Gastrocnemius medialis (tissue), 4 donors: Measurements from ENCODE around the gene SHB. TPM values are rescaled to one million over a fixed set of nuclear protein-coding genes. Genes with fewer than 3 reads are reported as not detected.
"Not testable (repeated sequence)": the region's sequence is repeated elsewhere in the genome, so short reads cannot be mapped to it uniquely, and the experiment has no call there.

ENCODE experiments used
- ATAC-seq, 2 donors: fragments of 150-250 bp; one replicate each; pipeline ENCODE4 v1.9.1; 2016
- DNase-seq, 2 donors: peaks; one replicate each; pipeline ENCODE4 v3.0.0-alpha.2; 2019
- H3K27ac ChIP-seq, 4 donors: fragments of 200-600 bp; sonication (generic); 1 replicate in 1 of 4; 2 replicates in 3 of 4; pipeline ENCODE4 v1.5.1; 2016 to 2018; ENCODE audit warnings: mild to moderate bottlenecking in 2 of 4, moderate library complexity in 1 of 4
- H3K27me3 ChIP-seq, 3 donors: fragments of 200-600 bp; sonication (generic) in 2 of 3; 1 replicate in 1 of 3; 2 replicates in 2 of 3; pipeline versions ENCODE4 v1.5.1 to v1.6.0; 2016 to 2019; ENCODE audit warnings: mild to moderate bottlenecking in 1 of 3, moderate library complexity in 1 of 3
- H3K36me3 ChIP-seq, 2 donors: fragments of 200-600 bp; sonication (generic) in 1 of 2; one replicate each; pipeline ENCODE4 v1.5.1; 2017 to 2018
- H3K4me1 ChIP-seq, 2 donors: fragments of 200-600 bp; sonication (generic) in 1 of 2; one replicate each; pipeline ENCODE4 v1.5.1; 2016 to 2017; ENCODE audit warnings: mild to moderate bottlenecking in 2 of 2
- H3K4me3 ChIP-seq, 4 donors: fragments of 200-600 bp; sonication (generic) in 3 of 4; 1 replicate in 1 of 4; 2 replicates in 3 of 4; pipeline ENCODE4 v1.5.1; 2016 to 2019; ENCODE audit warnings: mild to moderate bottlenecking in 2 of 4
- H3K9me3 ChIP-seq, 3 donors: fragments of 200-600 bp; sonication (generic) in 2 of 3; 1 replicate in 1 of 3; 2 replicates in 2 of 3; pipeline ENCODE4 v1.5.1; 2016 to 2019
- POLR2A ChIP-seq, 2 donors: fragments of 450-650 bp; IDR thresholded peaks; one replicate each; pipeline ENCODE4 v1.6.1; 2017; ENCODE audit warnings: antibody characterized with exemption in 2 of 2, mild to moderate bottlenecking in 2 of 2, moderate library complexity in 2 of 2
- in situ Hi-C, 4 donors: fragments of 200-750 bp; cut with MboI; loops; one replicate each; pipeline versions ENCODE4 v1.15.0 to v1.8.0; 2017; ENCODE audit warnings: low sequenced_read_pairs in 4 of 4
- intact Hi-C: fragments of 100-400 bp; cut with DNase I; formaldehyde crosslinking; loops from one replicate; pipeline ENCODE4 v1.15.1; 2023; ENCODE audit warnings: low total_unique reads
- total RNA-seq, 4 donors: library from RNA; depleted of rRNA; stranded (reverse); fragments of >200 nt; gene quantifications; one replicate each; pipeline versions ENCODE4 v1.1.0 to v1.2.3, GENCODE V29; 2016
- TF ChIP-seq, protein P1 (sequence below), 5 experiments: fragments of 450-650 bp in 3 of 5; fragments of 200-600 bp in 2 of 5; sonication (generic) in 2 of 5; IDR thresholded peaks in 4 of 5; conservative IDR thresholded peaks in 1 of 5; 1 replicate in 4 of 5; 2 replicates in 1 of 5; pipeline ENCODE4 v1.5.1; 2016 to 2019; ENCODE audit warnings: antibody characterized with exemption in 5 of 5, mild to moderate bottlenecking in 3 of 5, moderate library complexity in 3 of 5

Gene SHB
- total RNA-seq, 4 donors from 2014 or later: 1.2 to 6.1 (median 4.6) TPM

- intact Hi-C loops (loop anchor here (5.0 kb wide), 1 partner anchor 472 kb away; no protein-coding TSS in a partner anchor), in situ Hi-C loops (loop anchor here (5.0 to 25.0 kb wide), 8 partner anchors 65 to 495 kb away; partner anchors contain the start of genes FBXO10 (in 1 of the 4) and TOMM5 (in 1 of the 4))
- TF ChIP-seq POLR2A (IDR thresholded peaks at IDR 0.05): no peak
- TF ChIP-seq, protein P1, sequence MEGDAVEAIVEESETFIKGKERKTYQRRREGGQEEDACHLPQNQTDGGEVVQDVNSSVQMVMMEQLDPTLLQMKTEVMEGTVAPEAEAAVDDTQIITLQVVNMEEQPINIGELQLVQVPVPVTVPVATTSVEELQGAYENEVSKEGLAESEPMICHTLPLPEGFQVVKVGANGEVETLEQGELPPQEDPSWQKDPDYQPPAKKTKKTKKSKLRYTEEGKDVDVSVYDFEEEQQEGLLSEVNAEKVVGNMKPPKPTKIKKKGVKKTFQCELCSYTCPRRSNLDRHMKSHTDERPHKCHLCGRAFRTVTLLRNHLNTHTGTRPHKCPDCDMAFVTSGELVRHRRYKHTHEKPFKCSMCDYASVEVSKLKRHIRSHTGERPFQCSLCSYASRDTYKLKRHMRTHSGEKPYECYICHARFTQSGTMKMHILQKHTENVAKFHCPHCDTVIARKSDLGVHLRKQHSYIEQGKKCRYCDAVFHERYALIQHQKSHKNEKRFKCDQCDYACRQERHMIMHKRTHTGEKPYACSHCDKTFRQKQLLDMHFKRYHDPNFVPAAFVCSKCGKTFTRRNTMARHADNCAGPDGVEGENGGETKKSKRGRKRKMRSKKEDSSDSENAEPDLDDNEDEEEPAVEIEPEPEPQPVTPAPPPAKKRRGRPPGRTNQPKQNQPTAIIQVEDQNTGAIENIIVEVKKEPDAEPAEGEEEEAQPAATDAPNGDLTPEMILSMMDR (IDR thresholded peaks at IDR 0.05 in 4 of 5, conservative IDR thresholded peaks at IDR 0.05 in 1 of 5): no peak
- no peak for ATAC-seq
- Histone ChIP-seq H3K9me3 (no peaks in the 10 kb centered on the region), H3K4me1 (no peaks in the 10 kb centered on the region), H3K36me3 (no peaks in the 10 kb centered on the region), H3K27me3 (no peaks in the 10 kb centered on the region), H3K4me3 (no peak overlapping the region), H3K27ac (no peak overlapping the region)
- no peak for DNase-seq
Measured at GRCh38 chr9:37910271-37910670, 158.8 kb downstream of the SHB start.

DNA sequence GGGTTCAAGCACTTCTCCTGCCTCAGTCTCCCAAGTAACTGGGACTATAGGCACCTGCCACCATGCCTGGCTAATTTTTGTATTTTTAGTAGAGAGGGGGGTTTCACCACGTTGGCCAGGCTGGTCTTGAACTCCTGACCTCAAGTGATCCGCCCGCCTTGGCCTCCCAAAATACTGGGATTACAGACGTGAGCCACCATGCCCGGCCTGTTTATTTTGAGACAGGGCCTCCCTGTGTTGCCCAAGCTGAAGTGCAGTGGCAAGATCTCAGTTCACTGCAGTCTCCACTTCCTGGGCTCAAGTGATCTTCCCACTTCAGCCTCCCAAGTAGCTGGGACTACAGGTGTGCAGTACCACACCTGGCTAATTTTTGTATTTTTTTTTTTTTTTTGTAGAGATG lies 159.2 kb downstream of the SHB start:
- not testable (repeated sequence) for H3K27ac ChIP-seq, H3K36me3 ChIP-seq, H3K9me3 ChIP-seq, H3K4me1 ChIP-seq, DNase-seq, H3K27me3 ChIP-seq, H3K4me3 ChIP-seq, ATAC-seq
- in situ Hi-C loops: loop anchor here (5.0 to 25.0 kb wide), 9 partner anchors 65 to 495 kb away; partner anchors contain the start of genes FBXO10 (in 1 of the 4) and TOMM5 (in 1 of the 4)
- intact Hi-C loops: loop anchor here (5.0 to 10.0 kb wide), 2 partner anchors 105 to 472 kb away; partner anchors contain the start of gene DCAF10

GRCh38 chr9:37909326-37909725 lies 159.7 kb downstream of the SHB start:
- no peaks in the 10 kb centered on the region for H3K4me1 ChIP-seq
- TF ChIP-seq, protein P1 (IDR thresholded peaks at IDR 0.05 in 4 of 5, conservative IDR thresholded peaks at IDR 0.05 in 1 of 5): no peak
- TF ChIP-seq POLR2A (IDR thresholded peaks at IDR 0.05): no peak
- DNase-seq (no peak), ATAC-seq (no peak)
- no peaks in the 10 kb centered on the region for H3K36me3 ChIP-seq
- in situ Hi-C loops: loop anchor here in 2 of 4 donors (5.0 to 25.0 kb wide), 4 partner anchors 165 to 493 kb away; partner anchors contain the start of genes FBXO10 (in 1 of the 2) and TOMM5 (in 1 of the 2)
- no peaks in the 10 kb centered on the region for H3K27me3 ChIP-seq
- no peak overlapping the region for H3K4me3 ChIP-seq
- H3K9me3 ChIP-seq: no peaks in the 10 kb centered on the region
- intact Hi-C loops: loop anchor here (10.0 kb wide), 1 partner anchor 105 kb away; the partner anchor contains the start of gene DCAF10
- H3K27ac ChIP-seq: no peak overlapping the region

GRCh38 chr9:37908698-37909186 lies 160.3 kb downstream of the SHB start:
- Histone ChIP-seq H3K4me3 (no peak overlapping the region), H3K4me1 (no peaks in the 10 kb centered on the region), H3K27me3 (no peaks in the 10 kb centered on the region), H3K9me3 (no peaks in the 10 kb centered on the region), H3K27ac (no peak overlapping the region), H3K36me3 (no peaks in the 10 kb centered on the region)
- intact Hi-C loops (loop anchor here (10.0 kb wide), 1 partner anchor 104 kb away; the partner anchor contains the start of gene DCAF10), in situ Hi-C loops (loop anchor here in 2 of 4 donors (5.0 to 25.0 kb wide), 4 partner anchors 166 to 494 kb away; partner anchors contain the start of genes FBXO10 (in 1 of the 2) and TOMM5 (in 1 of the 2))
- DNase-seq (no peak), ATAC-seq (no peak)
- TF ChIP-seq POLR2A (IDR thresholded peaks at IDR 0.05): no peak
- TF ChIP-seq, protein P1 (IDR thresholded peaks at IDR 0.05 in 4 of 5, conservative IDR thresholded peaks at IDR 0.05 in 1 of 5): no peak

DNA sequence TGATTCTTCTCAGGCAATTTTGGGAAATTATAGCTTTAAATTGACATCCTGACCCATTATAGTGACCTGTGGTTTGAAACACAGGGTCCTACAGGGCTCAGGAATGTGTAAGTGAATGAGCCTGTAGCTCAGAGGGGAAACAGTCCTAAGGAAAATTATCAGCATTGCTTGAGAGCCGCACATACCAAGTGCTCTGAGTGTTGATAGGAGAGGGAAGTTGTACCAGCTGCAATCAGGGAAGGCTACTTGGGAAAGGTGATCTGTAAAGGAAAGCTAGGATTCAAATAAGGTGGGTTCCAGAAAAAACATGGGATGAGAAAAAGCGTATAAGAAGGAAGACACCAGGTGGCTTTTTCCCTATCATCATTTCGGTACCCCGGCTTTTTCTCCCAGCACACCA lies 160.7 kb downstream of the SHB start:
- H3K4me3 ChIP-seq: no peak overlapping the region
- H3K27me3 ChIP-seq: no peaks in the 10 kb centered on the region
- H3K27ac ChIP-seq: no peak overlapping the region
- H3K9me3 ChIP-seq: no peaks in the 10 kb centered on the region
- DNase-seq (no peak), ATAC-seq (no peak)
- in situ Hi-C loops: loop anchor here in 2 of 4 donors (5.0 to 25.0 kb wide), 4 partner anchors 167 to 494 kb away; partner anchors contain the start of genes FBXO10 (in 1 of the 2) and TOMM5 (in 1 of the 2)
- peaks cover under 1 to 3% of the 10 kb centered on the region in 2 donors for H3K4me1 ChIP-seq
- intact Hi-C loops: loop anchor here (10.0 kb wide), 1 partner anchor 103 kb away; the partner anchor contains the start of gene DCAF10
- no peak for TF ChIP-seq POLR2A (IDR thresholded peaks at IDR 0.05)
- TF ChIP-seq, protein P1 (IDR thresholded peaks at IDR 0.05 in 4 of 5, conservative IDR thresholded peaks at IDR 0.05 in 1 of 5): no peak
- no peaks in the 10 kb centered on the region for H3K36me3 ChIP-seq
